ENCODE results near the gene TGFBR2. TPM values are rescaled to one million over a fixed set of nuclear protein-coding genes. Genes with fewer than 3 reads are reported as not detected.

The TGFBR2 gene
- total and polyA plus RNA-seq, 2 experiments from 2014 or later, result 135 to 188 TPM

DNA sequence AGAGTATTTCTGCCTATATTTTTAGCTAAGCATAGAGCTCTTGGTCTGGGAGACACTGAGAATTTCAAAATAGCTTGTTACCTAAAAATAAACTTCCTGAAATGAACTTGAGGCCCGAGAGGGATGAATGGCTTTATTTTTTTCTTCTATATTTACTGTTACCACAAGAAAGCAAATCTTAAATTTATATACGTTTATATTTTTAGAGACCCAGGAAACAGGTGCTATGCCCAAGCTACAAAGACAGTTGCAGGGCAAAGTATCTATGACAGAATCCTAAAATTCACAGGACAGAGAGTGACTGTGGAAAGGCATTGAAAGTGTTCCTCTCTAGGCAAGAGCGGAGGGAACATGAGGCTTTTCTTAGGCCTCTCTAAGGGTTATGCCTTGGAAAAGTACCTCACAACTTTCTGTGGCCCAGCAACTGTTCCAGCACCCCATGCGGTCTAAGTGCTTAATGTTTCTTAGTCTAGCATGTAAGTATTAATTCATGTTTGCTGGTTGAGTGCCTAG lies 36.5 kb downstream of the TGFBR2 start:
- H3K9me2 ChIP-seq (ENCODE audit: insufficient read depth), result no peaks in the 10 kb centered on the region
- H3K36me3 ChIP-seq (ENCODE audit: low read depth), result peaks cover 38% of the 10 kb centered on the region
- H3K4me1 ChIP-seq (ENCODE audit: insufficient read depth), result peaks cover 40% of the 10 kb centered on the region
- no peak overlapping the region for H2AFZ ChIP-seq
- no peak for DNase-seq
- 0 out of 2 replicates have a peak, but pooled peaks cover 6% of the 10 kb centered on the region for H4K20me1 ChIP-seq (ENCODE audit: insufficient read depth)
- no peaks in the 10 kb centered on the region for H3K9me3 ChIP-seq (ENCODE audit: low read depth)
- H3K79me2 ChIP-seq (ENCODE audit: insufficient read depth), result peaks cover 100% of the 10 kb centered on the region
- peaks cover 26% of the 10 kb centered on the region for H3F3A ChIP-seq (ENCODE audit: insufficient read depth)
- H3K4me3 ChIP-seq, result no peak overlapping the region
- H3K27ac ChIP-seq, result no peak overlapping the region
- WGBS, 2 experiments (ENCODE audit: low coverage in 1 of 2, low lambda C conversion rate in 2 of 2, missing lambda C conversion rate in 2 of 2), result 85% methylated on average over 4 of the region's 4 CpGs
- no peaks in the 10 kb centered on the region for H3K27me3 ChIP-seq (replicated peaks; ENCODE audit: insufficient read depth)
- no peak overlapping the region for H3K9ac ChIP-seq
- no peak for TF ChIP-seq EZH2 (IDR thresholded peaks at IDR 0.05; ENCODE audit: insufficient read depth, poor library complexity, severe bottlenecking)
- TF ChIP-seq EZH2phosphoT487 (IDR thresholded peaks at IDR 0.05; ENCODE audit: insufficient read depth, low read depth), result no peak
- H3K4me2 ChIP-seq (ENCODE audit: unreplicated experiment), result no peak overlapping the region
- in situ Hi-C loops (cut with MboI), result no loop called here

DNA sequence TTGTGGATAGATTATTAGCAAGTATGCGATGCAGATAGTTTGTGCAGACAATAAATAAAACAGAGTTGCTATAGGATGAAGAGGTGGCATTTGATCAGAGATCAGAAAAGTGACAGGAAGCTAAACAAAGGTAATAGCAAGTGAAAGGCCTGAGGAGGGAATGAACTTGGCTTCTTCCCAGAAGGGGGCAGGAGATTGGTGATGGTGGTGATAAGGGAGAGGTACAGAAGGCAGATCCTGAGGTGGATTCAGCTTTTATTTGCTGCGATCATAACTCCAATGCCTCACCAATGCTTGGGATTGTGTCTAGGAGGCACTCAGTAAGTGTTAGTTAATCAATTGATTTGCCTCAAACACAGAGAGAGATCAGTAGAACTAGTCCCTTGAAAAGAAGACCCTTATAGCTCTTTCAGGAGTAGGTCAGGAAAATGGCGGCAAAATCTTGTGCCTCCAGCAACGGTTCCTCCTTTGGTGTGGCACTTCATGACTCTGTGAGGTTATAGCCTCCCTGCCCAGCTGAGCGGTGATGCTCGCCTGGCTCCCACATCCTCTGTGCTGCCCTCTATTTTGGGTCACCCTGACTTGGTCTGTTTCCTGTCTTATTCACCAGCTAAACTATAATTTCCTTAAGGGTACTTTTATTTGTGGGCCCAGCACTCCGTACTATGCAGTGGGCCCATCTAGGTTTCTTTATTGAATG lies 37.5 kb downstream of the TGFBR2 start:
- H3K27ac ChIP-seq, result no peak overlapping the region

DNA sequence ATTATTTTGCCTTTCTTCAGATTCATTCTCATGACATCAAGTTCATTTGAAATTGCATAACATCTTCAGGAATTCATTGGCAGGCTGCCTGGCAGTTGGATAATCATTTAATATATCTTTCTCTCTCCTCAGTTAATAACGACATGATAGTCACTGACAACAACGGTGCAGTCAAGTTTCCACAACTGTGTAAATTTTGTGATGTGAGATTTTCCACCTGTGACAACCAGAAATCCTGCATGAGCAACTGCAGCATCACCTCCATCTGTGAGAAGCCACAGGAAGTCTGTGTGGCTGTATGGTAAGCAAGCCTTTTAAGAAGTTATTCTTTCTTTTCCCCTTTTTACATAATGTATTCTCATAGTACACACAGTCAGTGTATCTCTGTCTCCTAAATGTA lies 38.2 kb downstream of the TGFBR2 start:
- peaks cover 28% of the 10 kb centered on the region for H3F3A ChIP-seq (ENCODE audit: insufficient read depth)
- H3K79me2 ChIP-seq (ENCODE audit: insufficient read depth), result peaks cover 100% of the 10 kb centered on the region
- H3K9me2 ChIP-seq (ENCODE audit: insufficient read depth), result no peaks in the 10 kb centered on the region
- H3K27me3 ChIP-seq (replicated peaks; ENCODE audit: insufficient read depth), result no peaks in the 10 kb centered on the region
- 0 out of 2 replicates have a peak, but pooled peaks cover 4% of the 10 kb centered on the region for H4K20me1 ChIP-seq (ENCODE audit: insufficient read depth)
- H3K27ac ChIP-seq, result peak overlapping the region; percentile 16; the same call in 1 of the 2 replicates
- H3K4me3 ChIP-seq, result no peak overlapping the region
- peak; percentile 84 for DNase-seq
- no peak overlapping the region for H3K4me2 ChIP-seq (ENCODE audit: unreplicated experiment)
- no peak overlapping the region for H2AFZ ChIP-seq
- no peak for TF ChIP-seq EZH2 (IDR thresholded peaks at IDR 0.05; ENCODE audit: insufficient read depth, poor library complexity, severe bottlenecking)
- TF ChIP-seq EZH2phosphoT487 (IDR thresholded peaks at IDR 0.05; ENCODE audit: insufficient read depth, low read depth), result no peak
- peaks cover 40% of the 10 kb centered on the region for H3K4me1 ChIP-seq (ENCODE audit: insufficient read depth)
- H3K9me3 ChIP-seq (ENCODE audit: low read depth), result no peaks in the 10 kb centered on the region
- WGBS, 2 experiments (ENCODE audit: low coverage in 1 of 2, low lambda C conversion rate in 2 of 2, missing lambda C conversion rate in 2 of 2), result 3 to 4% methylated on average over 2 of the region's 2 CpGs
- H3K9ac ChIP-seq, result no peak overlapping the region
- peaks cover 52% of the 10 kb centered on the region for H3K36me3 ChIP-seq (ENCODE audit: low read depth)
- in situ Hi-C loops (cut with MboI), result no loop called here

More for the DNA sequence above, 37.5 kb downstream of the TGFBR2 start:
- in situ Hi-C loops (cut with MboI), result no loop called here
- Histone ChIP-seq H3K4me3 (no peak overlapping the region), H3K9ac (no peak overlapping the region), H3K4me1 (ENCODE audit: insufficient read depth) (peaks cover 40% of the 10 kb centered on the region), H3K36me3 (ENCODE audit: low read depth) (peaks cover 45% of the 10 kb centered on the region), H3F3A (ENCODE audit: insufficient read depth) (peaks cover 26% of the 10 kb centered on the region), H2AFZ (no peak overlapping the region), H3K79me2 (ENCODE audit: insufficient read depth) (peaks cover 100% of the 10 kb centered on the region), H3K27me3 (replicated peaks; ENCODE audit: insufficient read depth) (no peaks in the 10 kb centered on the region), H3K4me2 (ENCODE audit: unreplicated experiment) (no peak overlapping the region), H3K9me3 (ENCODE audit: low read depth) (no peaks in the 10 kb centered on the region), H3K9me2 (ENCODE audit: insufficient read depth) (no peaks in the 10 kb centered on the region), H4K20me1 (ENCODE audit: insufficient read depth) (0 out of 2 replicates have a peak, but pooled peaks cover 4% of the 10 kb centered on the region)
- 99 to 100% methylated on average over 7 of the region's 7 CpGs for WGBS, 2 experiments (ENCODE audit: low coverage in 1 of 2, low lambda C conversion rate in 2 of 2, missing lambda C conversion rate in 2 of 2)
- DNase-seq, result no peak
- TF ChIP-seq EZH2phosphoT487 (IDR thresholded peaks at IDR 0.05; ENCODE audit: insufficient read depth, low read depth) (no peak), EZH2 (IDR thresholded peaks at IDR 0.05; ENCODE audit: insufficient read depth, poor library complexity, severe bottlenecking) (no peak)

DNA sequence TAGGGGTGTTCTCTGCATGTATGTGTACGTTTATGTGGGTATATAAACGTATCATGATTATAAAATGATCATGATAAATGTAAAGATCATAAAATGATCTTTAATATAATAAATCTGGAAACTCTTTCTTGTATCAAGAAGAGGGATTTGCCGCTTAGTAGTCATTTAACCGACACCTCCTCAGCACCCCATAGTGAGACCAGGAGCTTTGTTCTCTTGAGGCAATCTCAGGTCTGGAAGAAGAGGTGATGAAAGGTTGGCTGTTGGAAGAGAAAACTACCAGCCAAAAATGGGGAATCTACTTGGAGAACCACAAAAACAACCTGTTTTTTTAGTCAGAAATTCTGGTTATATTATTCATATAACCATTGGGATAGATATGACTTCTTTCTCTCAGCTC lies 38.7 kb downstream of the TGFBR2 start:
- DNase-seq, result no peak
- H3K9me2 ChIP-seq (ENCODE audit: insufficient read depth), result no peaks in the 10 kb centered on the region
- peaks cover 57% of the 10 kb centered on the region for H3K36me3 ChIP-seq (ENCODE audit: low read depth)
- WGBS, 2 experiments (ENCODE audit: low coverage in 1 of 2, low lambda C conversion rate in 2 of 2, missing lambda C conversion rate in 2 of 2), result 94 to 97% methylated on average over 4 of the region's 4 CpGs
- no peak overlapping the region for H2AFZ ChIP-seq
- H3K4me2 ChIP-seq (ENCODE audit: unreplicated experiment), result no peak overlapping the region
- peak overlapping the region; percentile 16; the same call in 1 of the 2 replicates for H3K27ac ChIP-seq
- no peak for TF ChIP-seq EZH2phosphoT487 (IDR thresholded peaks at IDR 0.05; ENCODE audit: insufficient read depth, low read depth)
- TF ChIP-seq EZH2 (IDR thresholded peaks at IDR 0.05; ENCODE audit: insufficient read depth, poor library complexity, severe bottlenecking), result no peak
- H3K79me2 ChIP-seq (ENCODE audit: insufficient read depth), result peaks cover 98% of the 10 kb centered on the region
- H4K20me1 ChIP-seq (ENCODE audit: insufficient read depth), result 0 out of 2 replicates have a peak, but pooled peaks cover 1% of the 10 kb centered on the region
- no peak overlapping the region for H3K9ac ChIP-seq
- no peak overlapping the region for H3K4me3 ChIP-seq
- no peaks in the 10 kb centered on the region for H3K9me3 ChIP-seq (ENCODE audit: low read depth)
- peaks cover 30% of the 10 kb centered on the region for H3F3A ChIP-seq (ENCODE audit: insufficient read depth)
- no peaks in the 10 kb centered on the region for H3K27me3 ChIP-seq (replicated peaks; ENCODE audit: insufficient read depth)
- in situ Hi-C loops (cut with MboI), result no loop called here
- peaks cover 40% of the 10 kb centered on the region for H3K4me1 ChIP-seq (ENCODE audit: insufficient read depth)
